ENCODE measurements around the gene SFXN2. TPM values are rescaled to one million over a fixed set of nuclear protein-coding genes. Genes with fewer than 3 reads are reported as not detected.

Gene SFXN2
- total RNA-seq, 2 experiments from 2014 or later, result 6.4 to 7.6 TPM

DNA sequence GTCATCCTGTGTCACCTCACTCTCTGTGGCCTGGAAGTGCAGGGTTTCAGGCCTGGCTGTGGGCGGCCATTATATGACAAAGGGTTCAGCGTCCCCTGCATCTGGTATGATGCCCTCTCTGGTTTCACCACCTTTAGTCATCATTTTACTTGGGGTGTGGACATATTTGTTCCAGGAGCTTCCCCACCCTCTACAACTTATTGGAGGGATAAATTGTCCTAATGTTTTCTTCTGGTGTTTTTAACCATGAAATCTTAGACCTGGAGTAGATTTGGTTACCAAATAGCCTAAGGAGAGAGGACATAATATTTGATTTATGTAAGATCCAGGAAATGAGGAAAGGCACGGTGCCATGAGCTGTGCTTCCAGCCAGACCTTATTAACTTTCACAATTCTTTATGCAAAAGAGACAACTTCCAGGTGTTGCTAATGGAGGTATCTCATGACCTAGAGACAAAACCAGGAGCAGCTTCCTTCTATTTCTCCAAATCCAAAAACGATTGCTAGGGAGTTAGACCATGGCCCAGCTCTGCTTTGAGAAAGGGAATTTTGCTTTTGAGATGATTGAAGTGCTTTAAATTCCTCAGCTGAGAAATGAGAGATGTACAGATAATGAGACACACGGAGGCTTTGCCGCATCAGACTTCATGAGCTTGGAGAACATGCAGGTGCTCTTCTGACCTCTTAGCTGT, 50.2 kb downstream of the SFXN2 start:
- H3K27ac ChIP-seq (ENCODE audit: low read depth in 1 of 2, low read length in 2 of 2), result no peak overlapping the region

GRCh38 chr10:102765336-102765735, 50.9 kb downstream of the SFXN2 start:
- POLR2A ChIA-PET, result no interaction called here
- no peak overlapping the region for H3K27ac Mint-ChIP-seq
- peaks cover 49% of the 10 kb centered on the region for H3K36me3 Mint-ChIP-seq (ENCODE audit: low read depth)
- H3K4me1 Mint-ChIP-seq (ENCODE audit: low read depth), result peaks cover 44% of the 10 kb centered on the region
- no peak for DNase-seq
- peaks cover 6% of the 10 kb centered on the region for H3K4me1 ChIP-seq (ENCODE audit: insufficient read depth, low read length)
- CTCF ChIA-PET, result no interaction called here
- H3K4me3 ChIP-seq (ENCODE audit: low read length), result no peak overlapping the region
- H3K4me3 Mint-ChIP-seq, result no peak overlapping the region
- no peak for ATAC-seq (ENCODE audit: poor library complexity)
- H3K9me3 ChIP-seq (ENCODE audit: control insufficient read depth in 1 of 2, insufficient read depth in 1 of 2, low read length in 2 of 2), result no peaks in the 10 kb centered on the region
- no peak for TF ChIP-seq CTCF (IDR thresholded peaks at IDR 0.05)
- no peaks in the 10 kb centered on the region for H3K27me3 ChIP-seq (ENCODE audit: control insufficient read depth in 1 of 2, insufficient read depth in 2 of 2, low read length in 2 of 2)
- intact Hi-C loops (cut with DNase I, micrococcal nuclease), result no loop called here
- no peaks in the 10 kb centered on the region for H3K9me3 Mint-ChIP-seq
- H3K27ac ChIP-seq (ENCODE audit: low read depth in 1 of 2, low read length in 2 of 2), result no peak overlapping the region
- peaks cover 19% of the 10 kb centered on the region for H3K36me3 ChIP-seq (ENCODE audit: insufficient read depth, low read length)
- H3K27me3 Mint-ChIP-seq, result no peaks in the 10 kb centered on the region

More for the DNA sequence above, 50.2 kb downstream of the SFXN2 start:
- DNase-seq (no peak), ATAC-seq (ENCODE audit: poor library complexity) (no peak)
- no peaks in the 10 kb centered on the region for H3K27me3 ChIP-seq (ENCODE audit: control insufficient read depth in 1 of 2, insufficient read depth in 2 of 2, low read length in 2 of 2)
- peaks cover 19% of the 10 kb centered on the region for H3K36me3 ChIP-seq (ENCODE audit: insufficient read depth, low read length)
- peaks cover 6% of the 10 kb centered on the region for H3K4me1 ChIP-seq (ENCODE audit: insufficient read depth, low read length)
- Mint-ChIP-seq H3K27me3 (no peaks in the 10 kb centered on the region), H3K36me3 (ENCODE audit: low read depth) (peaks cover 52% of the 10 kb centered on the region), H3K4me3 (no peak overlapping the region), H3K9me3 (no peaks in the 10 kb centered on the region), H3K27ac (no peak overlapping the region), H3K4me1 (ENCODE audit: low read depth) (peaks cover 36% of the 10 kb centered on the region)
- ChIA-PET POLR2A (no interaction called here), CTCF (no interaction called here)
- H3K9me3 ChIP-seq (ENCODE audit: control insufficient read depth in 1 of 2, insufficient read depth in 1 of 2, low read length in 2 of 2), result no peaks in the 10 kb centered on the region
- no peak for TF ChIP-seq CTCF (IDR thresholded peaks at IDR 0.05)
- no peak overlapping the region for H3K4me3 ChIP-seq (ENCODE audit: low read length)
- intact Hi-C loops (cut with DNase I, micrococcal nuclease), result no loop called here

DNA sequence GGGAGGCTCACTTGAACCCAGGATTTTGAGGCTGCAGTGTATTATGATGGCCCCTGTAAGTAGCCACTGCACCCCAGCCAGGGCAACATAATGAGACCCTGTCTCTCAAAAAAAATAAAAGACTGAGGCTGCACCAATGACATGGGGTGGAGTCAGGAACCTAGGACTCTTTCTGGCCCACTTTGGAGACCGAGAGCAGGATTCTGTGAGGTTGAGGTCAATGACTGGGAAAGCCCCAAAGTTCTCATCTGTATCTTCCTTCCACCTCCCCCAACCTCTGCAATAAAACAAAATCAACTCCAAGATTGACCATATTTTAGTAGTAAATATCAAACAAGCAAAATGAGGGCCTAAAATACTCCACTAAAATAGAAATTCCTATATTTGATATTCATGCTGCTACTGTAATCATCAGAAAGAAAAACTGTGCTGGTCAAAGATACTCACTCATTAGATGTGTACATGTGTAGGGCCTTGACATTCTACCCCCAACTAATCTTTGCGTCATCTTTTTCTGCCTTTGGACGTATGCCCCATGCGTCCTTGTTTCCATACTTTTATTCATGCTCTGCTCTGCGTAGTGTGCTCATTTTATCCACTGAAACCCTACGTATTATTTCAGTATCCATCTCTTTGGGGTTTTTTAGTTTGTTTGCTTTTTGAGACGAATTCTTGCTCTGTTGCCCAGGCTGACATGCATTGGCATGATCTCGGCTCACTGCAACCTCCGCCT, 53.2 kb downstream of the SFXN2 start:
- H3K27me3 ChIP-seq (ENCODE audit: control insufficient read depth in 1 of 2, insufficient read depth in 2 of 2, low read length in 2 of 2), result no peaks in the 10 kb centered on the region
- Mint-ChIP-seq H3K4me3 (no peak overlapping the region), H3K36me3 (ENCODE audit: low read depth) (peaks cover 41% of the 10 kb centered on the region), H3K27me3 (no peaks in the 10 kb centered on the region), H3K27ac (peak overlapping the region; percentile 36), H3K9me3 (no peaks in the 10 kb centered on the region), H3K4me1 (ENCODE audit: low read depth) (peaks cover 50% of the 10 kb centered on the region)
- ATAC-seq (ENCODE audit: poor library complexity), result no peak
- intact Hi-C loops (cut with DNase I, micrococcal nuclease), result no loop called here
- peaks cover 18% of the 10 kb centered on the region for H3K36me3 ChIP-seq (ENCODE audit: insufficient read depth, low read length)
- H3K4me1 ChIP-seq (ENCODE audit: insufficient read depth, low read length), result peaks cover 6% of the 10 kb centered on the region
- ChIA-PET CTCF (interaction anchor here (0.9 kb wide), 1 partner anchor 8 kb away, joined by 4 read pairs; no protein-coding TSS in a partner anchor), POLR2A (interaction anchor here (0.9 kb wide), 1 partner anchor 18 kb away, joined by 3 read pairs; no protein-coding TSS in a partner anchor)
- H3K9me3 ChIP-seq (ENCODE audit: control insufficient read depth in 1 of 2, insufficient read depth in 1 of 2, low read length in 2 of 2), result no peaks in the 10 kb centered on the region
- DNase-seq, result no peak
- no peak for TF ChIP-seq CTCF (IDR thresholded peaks at IDR 0.05)
- no peak overlapping the region for H3K4me3 ChIP-seq (ENCODE audit: low read length)
- H3K27ac ChIP-seq (ENCODE audit: low read depth in 1 of 2, low read length in 2 of 2), result no peak overlapping the region

Data from CD4-positive, alpha-beta T cell (primary cell).